Neural progenitor cell (in vitro differentiated cells): ENCODE measurements around the gene XPNPEP2. TPM values are rescaled to one million over a fixed set of nuclear protein-coding genes. Genes with fewer than 3 reads are reported as not detected.

Experiments
- DNase-seq: peaks from one replicate; pipeline ENCODE4 v3.0.0-alpha.2; 2016; ENCODE audit warnings: low spot score
- H2AFZ ChIP-seq: fragments of 200-600 bp; sonication (generic); replicated peaks from 2 replicates; pipeline ENCODE4 v1.6.1; 2016; ENCODE audit warnings: antibody characterized with exemption
- H3F3A ChIP-seq: fragments of 200-600 bp; sonication (generic); 2 replicates; pipeline ENCODE4 v1.6.1; 2016; ENCODE audit warnings: antibody characterized with exemption, low read depth
- H3K27ac ChIP-seq: fragments of 200-600 bp; sonication (generic); 2 replicates; pipeline ENCODE4 v1.5.1; 2016; ENCODE audit warnings: mild to moderate bottlenecking
- H3K27me3 ChIP-seq: fragments of 200-600 bp; sonication (generic); 2 replicates; pipeline ENCODE4 v1.6.1; 2016; ENCODE audit warnings: mild to moderate bottlenecking, moderate library complexity
- H3K36me3 ChIP-seq: fragments of 200-600 bp; sonication (generic); 2 replicates; pipeline ENCODE4 v1.5.1; 2016
- H3K4me1 ChIP-seq: fragments of 200-600 bp; sonication (generic); 2 replicates; pipeline ENCODE4 v1.6.1; 2016; ENCODE audit warnings: mixed run types
- H3K4me2 ChIP-seq: fragments of 200-600 bp; sonication (generic); 2 replicates; pipeline ENCODE4 v1.6.1; 2016
- H3K4me3 ChIP-seq: fragments of 200-600 bp; sonication (generic); 2 replicates; pipeline ENCODE4 v1.5.1; 2016
- H3K79me2 ChIP-seq: fragments of 200-600 bp; sonication (generic); 2 replicates; pipeline ENCODE4 v1.6.1; 2016; ENCODE audit warnings: low read depth
- H3K9ac ChIP-seq: fragments of 200-600 bp; sonication (generic); 2 replicates; pipeline ENCODE4 v1.6.1; 2016
- H3K9me3 ChIP-seq: fragments of 200-600 bp; sonication (generic); 2 replicates; pipeline ENCODE4 v1.5.1; 2016; ENCODE audit warnings: low read depth
- H4K20me1 ChIP-seq: fragments of 200-600 bp; sonication (generic); 2 replicates; pipeline ENCODE4 v1.6.1; 2016; ENCODE audit warnings: low read depth
- H3K27ac Mint-ChIP-seq: 3 replicates; pipeline ENCODE4 v1.8.0; 2021; ENCODE audit warnings: mixed read lengths
- H3K27me3 Mint-ChIP-seq: 2 replicates; pipeline ENCODE4 v1.8.0; 2022; ENCODE audit warnings: low read depth, mild to moderate bottlenecking, inconsistent platforms, moderate library complexity, mixed read lengths; ENCODE audit not compliant: insufficient read depth
- H3K36me3 Mint-ChIP-seq: 3 replicates; pipeline ENCODE4 v1.8.0; 2021; ENCODE audit warnings: mixed read lengths
- H3K4me1 Mint-ChIP-seq: 3 replicates; pipeline ENCODE4 v1.8.0; 2021; ENCODE audit warnings: mixed read lengths
- H3K4me3 Mint-ChIP-seq: 3 replicates; pipeline ENCODE4 v1.8.0; 2021; ENCODE audit warnings: mild to moderate bottlenecking, moderate library complexity, mixed read lengths
- H3K9me3 Mint-ChIP-seq: 3 replicates; pipeline ENCODE4 v1.8.0; 2020; ENCODE audit warnings: mixed read lengths
- CTCF ChIP-seq: fragments of 200-600 bp; sonication (generic); IDR thresholded peaks from 2 replicates; pipeline ENCODE4 v1.5.1; 2017; ENCODE audit warnings: antibody characterized with exemption, mild to moderate bottlenecking
- EZH2 ChIP-seq: fragments of 200-600 bp; sonication (generic); IDR thresholded peaks from 2 replicates; pipeline ENCODE4 v1.6.1; 2017; ENCODE audit warnings: antibody characterized with exemption, mild to moderate bottlenecking, moderate library complexity
- EZH2phosphoT487 ChIP-seq: fragments of 200-600 bp; sonication (generic); IDR thresholded peaks from 2 replicates; pipeline ENCODE4 v1.6.1; 2017; ENCODE audit warnings: antibody characterized with exemption
- total RNA-seq: library from RNA; depleted of rRNA; stranded (reverse); fragments of >200 nt; gene quantifications from 2 replicates; pipeline ENCODE4 v1.2.3, GENCODE V29; 2015; ENCODE audit warnings: low replicate concordance

Gene XPNPEP2
- total RNA-seq, 1 donor from 2014 or later = 1.7 TPM

DNA sequence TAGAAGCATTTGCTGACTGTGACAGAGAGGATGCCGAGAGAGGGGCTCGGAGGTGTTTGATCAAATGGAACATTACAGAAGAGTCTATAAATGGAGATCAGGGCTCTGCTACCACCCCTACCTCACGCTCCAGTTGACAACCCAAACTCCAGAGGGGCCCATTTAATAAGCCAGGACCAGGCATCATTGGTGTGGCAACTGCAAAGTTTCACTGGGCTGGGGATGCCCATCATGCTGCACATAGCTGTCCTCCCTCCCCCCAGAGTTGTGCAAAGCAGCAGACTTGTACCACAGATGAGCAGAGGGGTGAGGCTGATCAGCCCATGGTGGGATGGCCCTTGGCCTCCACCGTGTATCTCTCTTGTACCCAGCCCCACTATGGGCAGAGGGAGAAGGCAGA lies 38.2 kb upstream of the XPNPEP2 start:
- Histone ChIP-seq H3K4me1 (no peaks in the 10 kb centered on the region), H3K36me3 (no peaks in the 10 kb centered on the region), H2AFZ (no peak overlapping the region), H3K9ac (no peak overlapping the region), H3K4me3 (no peak overlapping the region), H3K4me2 (no peak overlapping the region), H3F3A (no peaks in the 10 kb centered on the region), H3K9me3 (no peaks in the 10 kb centered on the region), H4K20me1 (no peaks in the 10 kb centered on the region), H3K27me3 (no peaks in the 10 kb centered on the region), H3K27ac (no peak overlapping the region), H3K79me2 (no peaks in the 10 kb centered on the region)
- no peak for DNase-seq
- TF ChIP-seq EZH2 (no peak), CTCF (no peak)
- Mint-ChIP-seq H3K36me3 (no peaks in the 10 kb centered on the region), H3K4me1 (no peaks in the 10 kb centered on the region), H3K27ac (no peak overlapping the region), H3K27me3 (peaks cover 6% of the 10 kb centered on the region), H3K4me3 (no peak overlapping the region), H3K9me3 (no peaks in the 10 kb centered on the region)

DNA sequence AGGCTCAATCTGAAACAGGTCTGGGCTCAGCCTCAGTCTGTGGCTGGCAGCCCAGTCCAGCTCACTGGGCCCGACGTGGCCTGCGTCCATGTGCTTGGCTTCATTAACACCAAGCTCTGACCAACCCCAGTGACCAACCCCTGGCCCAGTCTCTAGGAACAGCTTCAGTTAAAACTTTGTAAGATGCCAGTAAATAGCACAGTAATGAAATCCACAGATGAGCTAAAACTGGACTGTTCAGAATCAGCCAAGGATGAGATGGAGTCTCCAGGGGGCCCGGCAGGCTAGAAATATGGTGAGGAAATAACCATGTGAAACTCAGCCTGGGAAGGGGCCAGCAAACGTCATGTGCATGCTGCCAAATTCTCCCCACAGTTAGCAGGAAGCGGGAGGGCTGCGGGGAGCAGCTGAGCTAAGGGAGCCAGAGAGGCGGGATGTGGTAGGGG lies 37.1 kb upstream of the XPNPEP2 start:
- Mint-ChIP-seq H3K9me3 (no peaks in the 10 kb centered on the region), H3K4me1 (no peaks in the 10 kb centered on the region), H3K4me3 (no peak overlapping the region), H3K36me3 (no peaks in the 10 kb centered on the region), H3K27me3 (peaks cover 3% of the 10 kb centered on the region), H3K27ac (no peak overlapping the region)
- DNase-seq = no peak
- TF ChIP-seq EZH2phosphoT487 = no peak
- TF ChIP-seq EZH2 = no peak
- no peak for TF ChIP-seq CTCF
- Histone ChIP-seq H3K9ac (no peak overlapping the region), H3K36me3 (no peaks in the 10 kb centered on the region), H3K27ac (no peak overlapping the region), H3K27me3 (no peaks in the 10 kb centered on the region), H3K9me3 (no peaks in the 10 kb centered on the region), H3F3A (no peaks in the 10 kb centered on the region), H3K4me1 (no peaks in the 10 kb centered on the region), H2AFZ (no peak overlapping the region), H3K4me2 (no peak overlapping the region), H3K79me2 (no peaks in the 10 kb centered on the region), H4K20me1 (no peaks in the 10 kb centered on the region), H3K4me3 (no peak overlapping the region)

- Histone ChIP-seq H4K20me1 (no peaks in the 10 kb centered on the region), H3K4me3 (no peak overlapping the region), H3F3A (no peaks in the 10 kb centered on the region), H3K36me3 (no peaks in the 10 kb centered on the region), H3K9me3 (no peaks in the 10 kb centered on the region), H2AFZ (no peak overlapping the region), H3K79me2 (no peaks in the 10 kb centered on the region), H3K4me2 (no peak overlapping the region), H3K9ac (no peak overlapping the region), H3K27ac (no peak overlapping the region), H3K4me1 (no peaks in the 10 kb centered on the region), H3K27me3 (no peaks in the 10 kb centered on the region)
- no peak for DNase-seq
- H3K27ac Mint-ChIP-seq = no peak overlapping the region
- H3K36me3 Mint-ChIP-seq = no peaks in the 10 kb centered on the region
- TF ChIP-seq EZH2 (no peak), EZH2phosphoT487 (no peak), CTCF (no peak)
- no peaks in the 10 kb centered on the region for H3K4me1 Mint-ChIP-seq
- H3K9me3 Mint-ChIP-seq = peaks cover 9% of the 10 kb centered on the region
- no peak overlapping the region for H3K4me3 Mint-ChIP-seq
- H3K27me3 Mint-ChIP-seq = peaks cover 2% of the 10 kb centered on the region
Observed at GRCh38 chrX:129704491-129704890, 34.3 kb upstream of the XPNPEP2 start.
